GM19467 (cell line): Measurements from ENCODE around the gene FXYD1.

Experiments used
- ATAC-seq: cut with Tn5 transposase; IDR thresholded peaks from one replicate; pipeline ENCODE4 v1.9.1; 2021; ENCODE audit warnings: mild to moderate bottlenecking, moderate library complexity; ENCODE audit not compliant: unreplicated experiment

FXYD1 gene

GRCh38 chr19:35160629-35161433, 22.2 kb downstream of the FXYD1 start:
- no peak for ATAC-seq

GRCh38 chr19:35161434-35161743, 22.8 kb downstream of the FXYD1 start:
- no peak for ATAC-seq

- ATAC-seq = no peak
These were observed 24.1 kb downstream of the FXYD1 start for GRCh38 chr19:35162471-35163326.

- ATAC-seq = no peak
These were observed 25.8 kb downstream of the FXYD1 start for GRCh38 chr19:35164418-35164817.

GRCh38 chr19:35165200-35166058, 26.8 kb downstream of the FXYD1 start:
- no peak for ATAC-seq

GRCh38 chr19:35166100-35167063, 27.8 kb downstream of the FXYD1 start:
- no peak for ATAC-seq

- no peak for ATAC-seq
These were observed 28.9 kb downstream of the FXYD1 start for GRCh38 chr19:35167251-35168119.

- no peak for ATAC-seq
These were observed 29.6 kb downstream of the FXYD1 start for GRCh38 chr19:35168196-35168595.

GRCh38 chr19:35169221-35169995, 30.8 kb downstream of the FXYD1 start:
- ATAC-seq = no peak

GRCh38 chr19:35170359-35171061, 31.9 kb downstream of the FXYD1 start:
- no peak for ATAC-seq

- ATAC-seq = no peak
These were observed 33.1 kb downstream of the FXYD1 start for GRCh38 chr19:35171730-35172129.

- no peak for ATAC-seq
These were observed 35.6 kb downstream of the FXYD1 start for GRCh38 chr19:35174226-35174625.

- ATAC-seq = no peak
These were observed 37.6 kb downstream of the FXYD1 start for GRCh38 chr19:35176181-35176570.

- ATAC-seq = no peak
These were observed 39.0 kb downstream of the FXYD1 start for GRCh38 chr19:35177377-35178274.

- no peak for ATAC-seq
These were observed 40.1 kb downstream of the FXYD1 start for GRCh38 chr19:35178701-35179100.

GRCh38 chr19:35179830-35180229, 41.2 kb downstream of the FXYD1 start:
- ATAC-seq = no peak

GRCh38 chr19:35181387-35181786, 42.8 kb downstream of the FXYD1 start:
- no peak for ATAC-seq
